HepG2 (cell line): ENCODE data around the gene APBB1IP. TPM values are rescaled to one million over a fixed set of nuclear protein-coding genes. Genes with fewer than 3 reads are reported as not detected.

Experiments used
- CEBPB ChIP-seq: IDR thresholded peaks from 2 replicates; pipeline ENCODE4 v1.6.1; 2011; ENCODE audit warnings: low read depth, low read length, improper control_type of control experiment, borderline replicate concordance
- ZNF317 ChIP-seq: sonication (generic); formaldehyde crosslinking; IDR thresholded peaks from 2 replicates; pipeline ENCODE4 v1.5.0; 2020; ENCODE audit warnings: mild to moderate bottlenecking, missing genetic modification reagents
- ZSCAN21 ChIP-seq: sonication (generic); formaldehyde crosslinking; IDR thresholded peaks from 2 replicates; pipeline ENCODE4 v1.8.0; 2022; ENCODE audit warnings: mild to moderate bottlenecking, missing genetic modification reagents, moderate library complexity, borderline replicate concordance
- polyA plus RNA-seq, 8 experiments: library from polyadenylated mRNA; depleted of rRNA in 3 of 8; stranded (reverse) in 7 of 8; unstranded in 1 of 8; fragments of >200 nt; fragmentation: Illumina TruSeq in 4 of 8; extraction: Trizol in 4 of 8; gene quantifications; 2 replicates each; pipeline versions ENCODE4 v1.2.1 to v1.2.3, GENCODE V29; 2011 to 2016; ENCODE audit warnings: low read depth in 4 of 8, missing spikeins in 1 of 8, mixed read lengths in 1 of 8; ENCODE audit not compliant: insufficient read depth in 1 of 8
- total RNA-seq, 5 experiments: library from RNA; depleted of rRNA; stranded (reverse); fragments of >200 nt; fragmentation: Illumina TruSeq; extraction: Trizol; gene quantifications; 2 replicates each; pipeline ENCODE4 v1.2.3, GENCODE V29; 2016; ENCODE audit warnings: low read depth in 1 of 5
- TF ChIP-seq, protein P1 (sequence below): sonication (generic); formaldehyde crosslinking; IDR thresholded peaks from 2 replicates; pipeline ENCODE4 v1.4.0; 2020; ENCODE audit warnings: missing genetic modification reagents, borderline replicate concordance
- TF ChIP-seq, protein P2 (sequence below): sonication (generic); formaldehyde crosslinking; IDR thresholded peaks from 2 replicates; pipeline ENCODE4 v1.5.1; 2020; ENCODE audit warnings: mild to moderate bottlenecking, missing genetic modification reagents, borderline replicate concordance
- TF ChIP-seq, protein P3 (sequence below): IDR thresholded peaks from 2 replicates; pipeline ENCODE4 v1.6.1; 2016; ENCODE audit warnings: missing compliant biosample characterization, missing genetic modification reagents, borderline replicate concordance

The APBB1IP gene
- total and polyA plus RNA-seq, 2 of the 13 experiments (the other 11 are each of a cell fraction or from before 2014, with no cell fraction given): 0.08 TPM; not detected in 1

DNA sequence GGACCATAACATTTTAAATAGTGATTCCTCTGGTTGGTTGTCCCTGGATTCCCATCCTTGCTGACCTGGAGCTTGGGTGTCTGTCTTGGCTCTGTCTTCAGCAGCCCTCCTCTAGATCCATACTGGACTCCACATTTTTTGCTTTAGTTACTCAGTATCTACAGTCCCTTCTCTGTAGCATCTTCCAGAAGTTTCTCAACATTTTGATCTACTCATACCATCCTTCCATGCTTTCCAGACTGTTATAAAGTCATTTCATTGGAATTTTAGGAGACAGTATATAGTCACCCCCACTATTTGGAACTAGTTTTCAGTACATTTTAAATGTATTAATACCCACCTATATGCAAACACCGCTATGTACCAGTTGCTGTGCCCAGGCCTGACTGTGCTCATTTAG, 25.8 kb downstream of the APBB1IP start (continued):
- TF ChIP-seq CEBPB (no peak), ZSCAN21 (CRISPR knock-in tag) (no peak), ZNF317 (CRISPR knock-in tag) (no peak)
- TF ChIP-seq, protein P1, sequence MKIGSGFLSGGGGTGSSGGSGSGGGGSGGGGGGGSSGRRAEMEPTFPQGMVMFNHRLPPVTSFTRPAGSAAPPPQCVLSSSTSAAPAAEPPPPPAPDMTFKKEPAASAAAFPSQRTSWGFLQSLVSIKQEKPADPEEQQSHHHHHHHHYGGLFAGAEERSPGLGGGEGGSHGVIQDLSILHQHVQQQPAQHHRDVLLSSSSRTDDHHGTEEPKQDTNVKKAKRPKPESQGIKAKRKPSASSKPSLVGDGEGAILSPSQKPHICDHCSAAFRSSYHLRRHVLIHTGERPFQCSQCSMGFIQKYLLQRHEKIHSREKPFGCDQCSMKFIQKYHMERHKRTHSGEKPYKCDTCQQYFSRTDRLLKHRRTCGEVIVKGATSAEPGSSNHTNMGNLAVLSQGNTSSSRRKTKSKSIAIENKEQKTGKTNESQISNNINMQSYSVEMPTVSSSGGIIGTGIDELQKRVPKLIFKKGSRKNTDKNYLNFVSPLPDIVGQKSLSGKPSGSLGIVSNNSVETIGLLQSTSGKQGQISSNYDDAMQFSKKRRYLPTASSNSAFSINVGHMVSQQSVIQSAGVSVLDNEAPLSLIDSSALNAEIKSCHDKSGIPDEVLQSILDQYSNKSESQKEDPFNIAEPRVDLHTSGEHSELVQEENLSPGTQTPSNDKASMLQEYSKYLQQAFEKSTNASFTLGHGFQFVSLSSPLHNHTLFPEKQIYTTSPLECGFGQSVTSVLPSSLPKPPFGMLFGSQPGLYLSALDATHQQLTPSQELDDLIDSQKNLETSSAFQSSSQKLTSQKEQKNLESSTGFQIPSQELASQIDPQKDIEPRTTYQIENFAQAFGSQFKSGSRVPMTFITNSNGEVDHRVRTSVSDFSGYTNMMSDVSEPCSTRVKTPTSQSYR (CRISPR knock-in tag): no peak
- TF ChIP-seq, protein P2, sequence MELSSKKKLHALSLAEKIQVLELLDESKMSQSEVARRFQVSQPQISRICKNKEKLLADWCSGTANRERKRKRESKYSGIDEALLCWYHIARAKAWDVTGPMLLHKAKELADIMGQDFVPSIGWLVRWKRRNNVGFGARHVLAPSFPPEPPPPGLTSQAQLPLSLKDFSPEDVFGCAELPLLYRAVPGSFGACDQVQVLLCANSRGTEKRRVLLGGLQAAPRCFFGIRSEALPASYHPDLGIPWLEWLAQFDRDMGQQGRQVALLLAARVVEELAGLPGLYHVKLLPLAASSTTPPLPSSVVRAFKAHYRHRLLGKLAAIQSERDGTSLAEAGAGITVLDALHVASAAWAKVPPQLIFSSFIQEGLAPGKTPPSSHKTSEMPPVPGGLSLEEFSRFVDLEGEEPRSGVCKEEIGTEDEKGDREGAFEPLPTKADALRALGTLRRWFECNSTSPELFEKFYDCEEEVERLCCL (CRISPR knock-in tag): no peak
- TF ChIP-seq, protein P3, sequence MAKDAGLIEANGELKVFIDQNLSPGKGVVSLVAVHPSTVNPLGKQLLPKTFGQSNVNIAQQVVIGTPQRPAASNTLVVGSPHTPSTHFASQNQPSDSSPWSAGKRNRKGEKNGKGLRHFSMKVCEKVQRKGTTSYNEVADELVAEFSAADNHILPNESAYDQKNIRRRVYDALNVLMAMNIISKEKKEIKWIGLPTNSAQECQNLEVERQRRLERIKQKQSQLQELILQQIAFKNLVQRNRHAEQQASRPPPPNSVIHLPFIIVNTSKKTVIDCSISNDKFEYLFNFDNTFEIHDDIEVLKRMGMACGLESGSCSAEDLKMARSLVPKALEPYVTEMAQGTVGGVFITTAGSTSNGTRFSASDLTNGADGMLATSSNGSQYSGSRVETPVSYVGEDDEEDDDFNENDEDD: no peak
- TF ChIP-seq, all 625 proteins: peak for 0
